Adrenal gland (tissue), 5 donors: ENCODE data around the gene GPC6.

ENCODE experiments used
- CTCF ChIP-seq, 6 experiments: fragments of 450-650 bp in 4 of 6; fragments of 200-600 bp in 2 of 6; sonication (generic) in 1 of 6; IDR thresholded peaks; 1 replicate in 5 of 6; 2 replicates in 1 of 6; pipeline versions ENCODE4 v1.5.1 to v1.8.0; 2016 to 2021; ENCODE audit warnings: antibody characterized with exemption in 6 of 6, mild to moderate bottlenecking in 2 of 6, moderate library complexity in 1 of 6
- POLR2A ChIP-seq, 2 donors: fragments of 450-650 bp; IDR thresholded peaks; one replicate each; pipeline ENCODE4 v1.6.1; 2017; ENCODE audit warnings: antibody characterized with exemption in 2 of 2, mild to moderate bottlenecking in 2 of 2, moderate library complexity in 1 of 2
- donor health status: DM: no; HTN: no; CAD: no.

GRCh38 chr13:93867481-93867880, 640.9 kb downstream of the GPC6 start:
- no peak for TF ChIP-seq CTCF (IDR thresholded peaks at IDR 0.05)
- no peak for TF ChIP-seq POLR2A (IDR thresholded peaks at IDR 0.05)
